Activated T-helper 1 cell treated with Interleukin-2 at 50 U/mL for 16 hours (primary cell): Measurements from ENCODE around the gene ERBB2.
"Not testable (repeated sequence)": the region's sequence is repeated elsewhere in the genome, so short reads cannot be mapped to it uniquely, and the experiment has no call there.

Experiments
- DNase-seq: peaks from one replicate; pipeline ENCODE4 v3.0.0-alpha.2; 2020; ENCODE audit warnings: low read depth

The ERBB2 gene

DNA sequence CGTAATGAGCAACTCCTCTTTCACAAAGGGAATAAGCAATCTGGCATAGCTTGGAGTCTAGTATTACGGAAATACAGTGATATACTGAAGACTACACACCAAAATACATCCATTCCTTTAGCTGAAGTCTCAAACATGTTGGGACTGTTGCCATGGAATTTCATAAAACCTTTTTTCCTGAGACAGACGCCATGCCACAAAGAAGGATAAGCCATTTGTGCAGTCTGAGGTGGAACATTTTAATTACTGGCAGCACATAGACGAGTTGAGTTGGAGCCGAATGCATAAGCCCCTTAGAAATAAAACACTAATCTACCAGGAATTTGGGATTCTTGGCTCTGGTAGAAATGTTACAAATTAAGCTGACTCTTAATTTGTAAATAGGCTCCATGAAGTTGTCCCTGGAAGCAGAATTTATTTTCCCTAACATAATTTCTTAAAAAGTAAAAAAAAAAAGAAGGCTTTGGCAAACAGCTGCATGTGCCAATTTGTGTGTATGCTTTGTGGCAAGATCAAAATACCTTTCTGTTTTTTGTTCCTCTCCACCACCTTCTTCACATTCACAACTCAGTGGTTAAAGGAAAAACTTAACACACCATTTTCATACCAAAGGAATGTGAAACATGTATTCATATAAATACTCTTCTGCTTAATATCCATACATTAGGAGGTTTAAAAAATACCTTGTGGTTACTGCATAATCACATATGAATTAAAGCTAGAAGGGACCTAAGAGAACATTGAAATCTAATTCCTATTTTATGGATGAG, 63.4 kb downstream of the ERBB2 start:
- DNase-seq: no peak

DNA sequence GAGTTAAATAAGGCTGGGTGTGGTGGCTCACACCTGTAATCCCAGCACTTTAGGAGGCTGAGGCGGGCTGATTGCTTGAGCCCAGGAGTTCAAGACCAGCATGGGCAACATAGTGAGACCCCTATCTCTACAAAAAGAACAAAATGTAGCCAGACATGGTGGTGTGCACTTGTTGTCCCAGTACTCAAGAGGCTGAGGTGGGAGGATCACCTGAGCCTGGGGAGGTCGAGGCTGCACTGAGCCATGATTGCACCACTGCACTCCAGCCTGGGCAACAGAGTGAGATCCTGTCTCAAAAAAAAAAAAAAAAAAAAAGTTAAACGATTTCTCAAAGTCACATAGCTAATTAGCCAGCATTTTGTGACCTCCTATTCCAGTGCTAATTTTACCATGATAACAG, 64.3 kb downstream of the ERBB2 start:
- not testable (repeated sequence) for DNase-seq

GRCh38 chr17:39765175-39765574, 65.3 kb downstream of the ERBB2 start:
- DNase-seq: no peak

DNA sequence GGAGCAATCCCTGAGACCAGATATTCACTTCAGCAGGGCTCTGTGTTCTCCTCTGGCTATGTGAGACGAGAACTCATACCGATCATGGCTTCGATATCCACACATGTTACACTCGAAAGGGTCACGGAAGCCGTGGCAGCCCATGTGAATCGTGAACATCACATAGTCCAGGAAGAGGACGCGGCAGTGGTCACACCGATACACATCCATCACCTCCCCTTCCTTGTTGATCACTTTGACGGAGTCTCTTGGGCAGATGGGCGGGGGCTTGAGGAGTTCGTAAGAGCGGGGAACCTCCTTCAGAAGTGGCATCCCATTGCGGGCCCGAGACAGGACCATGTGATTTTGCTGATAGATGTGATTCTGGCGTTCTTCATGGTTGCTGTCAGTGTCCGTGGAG, 65.9 kb downstream of the ERBB2 start:
- no peak for DNase-seq

GRCh38 chr17:39767147-39767546, 67.3 kb downstream of the ERBB2 start:
- DNase-seq: no peak

GRCh38 chr17:39769974-39770587, 70.2 kb downstream of the ERBB2 start:
- DNase-seq: peak; percentile 37

- DNase-seq: no peak
Observed at GRCh38 chr17:39772415-39772814, 72.6 kb downstream of the ERBB2 start.

DNA sequence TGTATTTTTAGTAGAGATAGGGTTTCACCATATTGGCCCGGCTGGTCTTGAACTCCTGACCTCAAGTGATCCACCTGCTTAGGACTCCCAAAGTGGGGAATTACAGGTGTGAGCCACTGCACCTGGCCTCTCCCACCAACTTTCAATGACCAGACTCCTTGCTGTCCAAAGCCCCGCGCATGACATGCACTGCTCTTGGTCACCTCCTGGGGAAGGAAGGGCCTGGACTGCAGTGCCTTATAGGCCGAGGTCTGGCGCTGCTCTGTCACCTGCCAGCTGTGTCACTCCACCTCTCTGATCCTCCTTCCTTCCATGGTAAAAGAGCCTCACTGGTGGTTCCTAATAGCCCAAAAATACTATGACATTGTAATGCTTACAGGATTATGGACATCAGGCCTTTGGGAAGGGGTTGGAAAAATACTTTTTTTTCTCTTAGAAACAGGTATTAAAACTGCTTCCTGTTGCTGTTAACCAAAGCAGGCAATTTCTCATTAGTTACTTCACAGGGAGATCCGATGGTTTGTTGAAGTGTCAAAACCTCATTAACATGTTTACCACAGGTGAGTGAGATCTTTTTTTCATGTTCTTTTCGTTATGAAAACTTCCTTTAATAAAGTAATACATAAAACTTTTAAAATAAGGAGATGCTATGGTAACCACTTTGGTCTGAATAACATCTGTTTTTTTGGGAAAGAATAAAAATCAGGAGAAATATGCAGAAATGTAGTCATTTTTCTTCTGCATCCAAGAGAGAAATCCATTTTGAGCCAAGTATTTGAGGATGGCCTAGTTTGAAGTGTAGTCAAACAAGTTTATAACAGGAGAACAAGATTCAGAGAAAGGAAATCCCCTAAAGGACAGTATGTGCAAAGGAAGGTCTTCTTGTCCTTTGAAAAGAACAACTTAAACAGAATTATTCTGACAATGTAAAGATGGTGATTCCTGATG, 73.4 kb downstream of the ERBB2 start:
- no peak for DNase-seq

GRCh38 chr17:39774047-39774446, 74.2 kb downstream of the ERBB2 start:
- DNase-seq: no peak

DNA sequence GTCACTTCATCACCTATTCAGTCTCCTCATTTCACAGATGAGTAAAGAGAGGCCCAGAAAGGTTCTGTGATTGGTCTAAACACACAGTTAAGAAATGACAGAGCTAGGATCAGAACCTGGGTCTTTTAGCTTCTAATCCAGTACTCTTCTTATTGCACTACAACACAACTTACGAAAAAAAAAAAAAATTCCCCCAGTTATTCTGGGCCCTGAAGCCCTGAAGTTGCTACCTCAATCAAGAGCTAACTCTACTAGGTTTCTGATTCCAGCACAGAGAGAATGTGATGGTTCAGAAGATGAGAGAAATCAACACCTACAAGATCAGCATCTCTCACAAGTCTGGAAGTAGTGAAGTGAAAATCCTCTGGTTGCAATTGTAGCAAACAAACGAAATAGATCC, 75.2 kb downstream of the ERBB2 start:
- no peak for DNase-seq

DNA sequence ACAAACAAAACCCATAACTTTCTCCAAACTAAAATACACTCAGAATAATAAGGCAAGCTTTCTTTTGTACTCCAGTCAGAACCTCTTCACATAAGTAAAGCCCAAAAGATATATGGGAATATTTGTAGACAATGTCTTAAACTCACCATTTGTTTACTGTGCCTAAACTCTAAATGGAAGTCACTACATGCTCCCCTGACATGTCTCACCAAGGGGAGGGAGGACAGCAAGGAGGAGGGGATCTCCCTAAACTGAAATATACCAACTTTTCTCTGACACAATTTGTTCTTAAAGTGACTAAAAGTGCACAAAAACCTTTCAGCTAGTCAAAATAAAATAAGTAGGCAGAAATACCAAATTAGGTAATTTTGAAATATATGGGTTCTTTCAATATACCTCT, 76.4 kb downstream of the ERBB2 start:
- no peak for DNase-seq

DNA sequence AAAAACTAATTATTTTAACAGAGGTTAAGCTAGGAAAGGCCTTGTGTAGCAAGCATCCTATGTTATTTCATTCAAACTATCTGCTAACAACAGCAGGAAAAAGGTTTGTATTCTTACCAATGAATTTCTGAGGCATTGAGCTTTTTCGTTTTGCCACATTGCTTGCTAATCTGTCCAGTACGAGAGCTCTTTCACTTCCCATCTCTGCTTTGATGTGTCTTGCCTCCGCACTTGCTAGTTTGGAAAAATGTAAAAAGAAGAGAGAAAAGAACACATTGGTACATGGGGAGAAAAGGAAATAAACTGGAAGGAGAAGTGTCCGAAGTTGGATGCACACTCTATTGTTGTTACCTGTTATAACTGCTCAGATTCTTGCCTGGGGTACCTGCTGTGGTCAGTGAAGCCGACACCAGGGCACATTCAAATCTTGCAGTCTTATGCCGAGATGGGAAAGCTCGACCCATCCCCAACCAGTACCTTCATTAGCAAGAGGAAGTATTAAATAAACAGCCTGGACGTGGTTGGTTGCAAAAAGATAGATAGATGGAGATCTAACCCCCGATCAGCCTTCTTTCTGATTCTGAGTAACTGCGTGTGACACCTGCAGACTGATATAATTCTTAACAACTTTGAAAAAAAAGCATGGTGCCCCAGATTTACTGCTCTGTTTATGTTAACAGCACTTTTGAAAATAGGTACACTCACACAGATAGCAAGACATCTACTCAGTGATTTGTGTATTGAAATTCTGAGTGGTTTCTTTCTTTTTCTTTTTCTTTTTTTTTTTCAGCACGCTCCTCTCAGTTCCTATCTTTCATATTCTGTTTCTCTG, 77.9 kb downstream of the ERBB2 start:
- no peak for DNase-seq
